ENCODE measurements around the gene GAS7.

GAS7 gene

DNA sequence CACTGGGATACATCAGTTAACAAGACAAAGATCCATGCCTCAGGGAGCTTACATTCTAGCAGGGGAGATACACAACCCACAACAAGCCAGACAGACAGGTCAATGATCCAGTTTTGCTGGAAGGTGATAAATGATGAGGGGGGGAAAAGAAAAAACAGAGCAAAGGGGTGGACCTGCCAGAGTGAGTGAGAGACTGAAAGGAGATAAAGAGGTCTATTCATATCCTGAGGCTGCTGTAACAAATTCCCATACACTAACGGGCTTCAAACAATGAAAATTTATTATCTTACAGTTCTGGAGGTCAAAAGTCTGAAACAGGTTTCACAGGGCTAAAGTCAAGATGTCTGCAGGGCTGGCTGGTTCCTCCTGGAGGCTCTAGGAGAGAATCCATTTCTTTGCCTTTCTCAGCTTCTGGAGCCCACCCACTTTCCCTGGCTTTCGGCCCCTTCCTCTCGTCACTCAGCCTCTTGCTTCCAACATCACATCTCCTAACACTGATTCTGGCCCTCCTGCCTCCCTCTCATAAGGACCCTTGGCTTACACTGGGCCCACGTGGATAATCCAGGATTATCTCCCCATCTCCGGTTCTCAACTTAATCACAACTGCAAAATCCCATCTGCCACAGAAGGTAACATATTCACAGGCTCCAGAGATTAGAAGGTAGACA lies 81.5 kb downstream of the GAS7 start:
- ATAC-seq (replicated peaks) (no peak), DNase-seq (no peak)

DNA sequence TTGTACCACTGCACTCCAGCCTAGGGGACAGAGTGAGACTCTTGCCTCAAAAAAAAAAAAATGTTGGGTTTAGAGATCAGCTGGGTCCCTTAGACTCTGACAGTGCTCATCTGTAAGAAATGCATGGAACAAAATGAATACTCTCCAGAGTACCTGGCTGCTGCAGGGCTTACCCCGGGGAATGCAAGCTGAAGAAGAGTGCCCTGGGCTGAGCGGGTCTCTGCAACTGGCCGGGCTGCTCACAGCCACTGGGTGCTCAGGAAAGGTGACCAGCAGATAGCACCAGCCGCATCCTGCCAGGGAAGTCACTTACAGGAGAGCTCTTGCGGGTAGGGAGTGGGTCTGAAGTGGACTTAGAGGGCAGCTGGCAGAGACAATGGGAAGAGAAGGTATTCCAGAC lies 82.1 kb downstream of the GAS7 start:
- no peaks in the 10 kb centered on the region for H3K27me3 Mint-ChIP-seq
- DNase-seq (no peak), ATAC-seq (replicated peaks) (no peak)
- H3K4me3 Mint-ChIP-seq, result peak overlapping the region; percentile 44 to 92
- H3K36me3 Mint-ChIP-seq (ENCODE audit: insufficient read depth), result peaks cover 40% of the 10 kb centered on the region
- peak overlapping the region; percentile 100 for H3K27ac Mint-ChIP-seq
- no peaks in the 10 kb centered on the region for H3K9me3 Mint-ChIP-seq
- H3K4me1 Mint-ChIP-seq (ENCODE audit: low read depth in 2 of 2), result peaks cover 81 to 84% of the 10 kb centered on the region in 2 donors

More for the DNA sequence above, 81.5 kb downstream of the GAS7 start:
- peaks cover 83 to 90% of the 10 kb centered on the region in 2 donors for H3K4me1 Mint-ChIP-seq (ENCODE audit: low read depth in 2 of 2)
- no peaks in the 10 kb centered on the region for H3K9me3 Mint-ChIP-seq
- no peaks in the 10 kb centered on the region for H3K27me3 Mint-ChIP-seq
- peak overlapping the region; percentile 100 for H3K27ac Mint-ChIP-seq
- peak overlapping the region; percentile 44 to 92 for H3K4me3 Mint-ChIP-seq
- H3K36me3 Mint-ChIP-seq (ENCODE audit: insufficient read depth), result peaks cover 40% of the 10 kb centered on the region

DNA sequence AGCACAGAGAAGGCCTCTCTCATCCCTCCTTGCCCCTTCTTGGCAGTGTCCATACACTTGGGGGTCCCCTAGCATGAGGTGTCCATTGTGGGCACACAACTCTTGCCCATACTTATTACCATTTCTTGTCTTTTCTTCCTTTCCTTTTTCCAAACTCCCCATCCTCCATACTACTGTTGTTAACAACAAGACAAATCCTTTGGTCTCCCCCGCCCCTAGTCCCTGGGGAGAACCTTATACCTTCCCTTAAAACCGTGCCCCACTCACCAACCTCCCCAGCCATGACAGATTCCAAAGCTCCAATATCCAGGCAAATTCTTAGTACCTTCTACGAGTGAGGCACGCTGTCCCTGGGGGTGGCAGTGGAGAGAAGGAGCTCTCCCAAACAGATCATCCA lies 82.9 kb downstream of the GAS7 start:
- no peaks in the 10 kb centered on the region for H3K27me3 Mint-ChIP-seq
- H3K36me3 Mint-ChIP-seq (ENCODE audit: insufficient read depth), result peaks cover 37% of the 10 kb centered on the region
- ATAC-seq (replicated peaks), result no peak
- H3K4me1 Mint-ChIP-seq (ENCODE audit: low read depth in 2 of 2), result peaks cover 76 to 80% of the 10 kb centered on the region in 2 donors
- H3K27ac Mint-ChIP-seq, result peak overlapping the region; percentile 100
- no peaks in the 10 kb centered on the region for H3K9me3 Mint-ChIP-seq
- peak overlapping the region; percentile 89 to 92 for H3K4me3 Mint-ChIP-seq
- no peak for DNase-seq

DNA sequence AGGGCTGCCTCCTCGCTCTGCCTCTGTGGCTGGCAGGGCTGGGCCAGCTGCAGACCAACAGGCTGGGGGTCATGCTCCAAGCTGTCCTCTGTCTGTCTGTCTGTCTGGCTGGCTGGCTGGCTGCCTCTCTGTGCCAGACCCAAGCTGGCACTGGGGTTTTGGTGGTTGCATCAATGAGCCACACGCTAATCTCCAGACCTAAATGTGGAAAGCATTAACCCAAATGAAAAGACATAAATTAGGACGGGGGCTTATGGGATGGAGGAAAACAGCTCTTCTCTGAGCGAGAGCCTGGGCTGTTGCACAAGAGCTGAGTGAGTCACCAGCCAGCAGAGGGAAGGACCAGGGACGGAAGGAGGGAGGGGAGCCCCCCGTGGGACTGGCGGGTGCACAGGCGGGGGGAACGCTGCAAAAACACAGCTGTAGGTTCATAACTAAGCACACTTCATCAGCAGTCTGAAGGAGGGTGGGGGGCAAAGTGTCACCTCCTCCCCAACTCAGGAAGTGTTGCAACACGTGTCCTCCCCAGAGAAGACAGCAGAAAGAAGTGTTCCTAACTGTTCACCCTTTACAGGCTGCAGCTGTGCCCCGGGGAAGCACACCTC lies 83.4 kb downstream of the GAS7 start:
- ATAC-seq (replicated peaks) (peak; percentile 71), DNase-seq (peak; percentile 82 to 85 (median 82))
- Mint-ChIP-seq H3K4me3 (peak overlapping the region; percentile 89 to 92), H3K27me3 (no peaks in the 10 kb centered on the region), H3K27ac (peak overlapping the region; percentile 100), H3K36me3 (ENCODE audit: insufficient read depth) (peaks cover 33% of the 10 kb centered on the region), H3K9me3 (no peaks in the 10 kb centered on the region), H3K4me1 (ENCODE audit: low read depth in 2 of 2) (peaks cover 73 to 80% of the 10 kb centered on the region in 2 donors)

DNA sequence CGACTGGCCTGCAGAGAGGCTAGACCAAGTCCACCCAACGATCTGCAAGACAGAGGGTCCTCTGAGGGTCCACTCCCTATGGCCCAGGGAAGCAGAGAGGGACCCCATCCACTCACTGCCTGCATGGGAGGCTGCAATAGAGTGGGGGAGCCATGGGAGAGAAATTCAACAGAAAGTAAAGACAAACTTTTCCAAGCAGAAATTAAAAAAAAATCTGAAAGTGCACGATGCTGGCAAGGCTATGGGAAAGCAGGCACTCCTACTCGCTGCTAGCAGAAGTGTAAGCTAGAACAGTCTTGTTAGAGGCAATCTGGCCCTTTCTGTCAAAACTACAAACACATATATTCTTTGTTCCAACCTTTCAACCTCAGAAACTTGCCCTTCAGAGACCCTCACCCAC lies 85.4 kb downstream of the GAS7 start:
- Mint-ChIP-seq H3K27me3 (no peaks in the 10 kb centered on the region), H3K36me3 (ENCODE audit: insufficient read depth) (peaks cover 29% of the 10 kb centered on the region), H3K4me1 (ENCODE audit: low read depth in 2 of 2) (peaks cover 57 to 67% of the 10 kb centered on the region in 2 donors), H3K27ac (peak overlapping the region; percentile 100), H3K9me3 (no peaks in the 10 kb centered on the region), H3K4me3 (peak overlapping the region; percentile 89 to 92)
- ATAC-seq (replicated peaks), result no peak
- DNase-seq, result no peak

DNA sequence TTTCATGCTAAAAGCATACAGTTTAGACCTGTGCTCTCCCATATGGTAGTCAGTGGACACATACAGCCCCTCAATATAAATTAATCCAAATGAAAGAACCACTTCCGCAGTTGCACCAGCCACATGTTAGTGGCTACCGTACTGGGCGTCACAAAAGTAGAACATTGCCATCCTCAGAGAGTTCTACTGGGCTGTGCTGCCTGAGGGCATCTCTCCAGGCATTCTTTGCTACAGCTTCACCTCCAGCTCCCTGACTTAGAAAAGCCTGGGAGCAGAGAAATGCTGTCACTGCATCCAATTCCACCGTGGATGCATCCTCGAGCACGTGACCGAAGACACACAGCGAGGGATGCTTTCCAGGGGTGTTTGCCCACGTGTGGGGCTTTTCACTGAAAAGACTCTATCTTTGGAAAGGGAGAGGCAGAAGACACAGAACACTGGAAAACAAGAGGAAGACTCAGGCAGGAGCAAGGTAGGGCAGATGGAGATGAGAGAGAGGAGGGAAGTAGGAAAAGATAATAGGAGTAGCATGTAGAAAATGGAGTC lies 86.4 kb downstream of the GAS7 start:
- peak overlapping the region; percentile 89 to 92 for H3K4me3 Mint-ChIP-seq
- H3K4me1 Mint-ChIP-seq (ENCODE audit: low read depth in 2 of 2), result peaks cover 51 to 61% of the 10 kb centered on the region in 2 donors
- ATAC-seq (replicated peaks) (no peak), DNase-seq (no peak)
- H3K27ac Mint-ChIP-seq, result peak overlapping the region; percentile 100
- H3K36me3 Mint-ChIP-seq (ENCODE audit: insufficient read depth), result peaks cover 26% of the 10 kb centered on the region
- no peaks in the 10 kb centered on the region for H3K9me3 Mint-ChIP-seq
- H3K27me3 Mint-ChIP-seq, result no peaks in the 10 kb centered on the region

- Mint-ChIP-seq H3K36me3 (ENCODE audit: insufficient read depth) (peaks cover 10% of the 10 kb centered on the region), H3K4me3 (no peak overlapping the region), H3K27ac (no peak overlapping the region), H3K27me3 (no peaks in the 10 kb centered on the region), H3K9me3 (no peaks in the 10 kb centered on the region), H3K4me1 (ENCODE audit: low read depth in 2 of 2) (peaks cover 42 to 55% of the 10 kb centered on the region in 2 donors)
- DNase-seq (no peak), ATAC-seq (replicated peaks) (no peak)
These were observed 89.3 kb downstream of the GAS7 start for GRCh38 chr17:10109146-10109545.

- Mint-ChIP-seq H3K27ac (peak overlapping the region; percentile 9 to 18), H3K4me1 (ENCODE audit: low read depth in 2 of 2) (peaks cover 31 to 44% of the 10 kb centered on the region in 2 donors), H3K36me3 (ENCODE audit: insufficient read depth) (no peaks in the 10 kb centered on the region), H3K27me3 (no peaks in the 10 kb centered on the region), H3K9me3 (no peaks in the 10 kb centered on the region), H3K4me3 (no peak overlapping the region)
- DNase-seq (no peak), ATAC-seq (replicated peaks) (no peak)
These were observed 90.9 kb downstream of the GAS7 start for GRCh38 chr17:10107316-10108165.

- no peak overlapping the region for H3K27ac Mint-ChIP-seq
- DNase-seq (no peak), ATAC-seq (replicated peaks) (no peak)
- no peaks in the 10 kb centered on the region for H3K9me3 Mint-ChIP-seq
- no peak overlapping the region for H3K4me3 Mint-ChIP-seq
- H3K36me3 Mint-ChIP-seq (ENCODE audit: insufficient read depth), result peaks cover 4% of the 10 kb centered on the region
- H3K27me3 Mint-ChIP-seq, result no peaks in the 10 kb centered on the region
- peaks cover 23 to 41% of the 10 kb centered on the region in 2 donors for H3K4me1 Mint-ChIP-seq (ENCODE audit: low read depth in 2 of 2)
These were observed 92.3 kb downstream of the GAS7 start for GRCh38 chr17:10106067-10106466.

GRCh38 chr17:10105513-10106001 lies 92.8 kb downstream of the GAS7 start:
- peaks cover 4% of the 10 kb centered on the region for H3K36me3 Mint-ChIP-seq (ENCODE audit: insufficient read depth)
- no peaks in the 10 kb centered on the region for H3K27me3 Mint-ChIP-seq
- peaks cover 23 to 41% of the 10 kb centered on the region in 2 donors for H3K4me1 Mint-ChIP-seq (ENCODE audit: low read depth in 2 of 2)
- no peak overlapping the region for H3K27ac Mint-ChIP-seq
- no peak overlapping the region for H3K4me3 Mint-ChIP-seq
- no peaks in the 10 kb centered on the region for H3K9me3 Mint-ChIP-seq
- ATAC-seq (replicated peaks) (no peak), DNase-seq (no peak)

GRCh38 chr17:10103712-10104111 lies 94.7 kb downstream of the GAS7 start:
- H3K36me3 Mint-ChIP-seq (ENCODE audit: insufficient read depth), result peaks cover 4% of the 10 kb centered on the region
- DNase-seq (no peak), ATAC-seq (replicated peaks) (peak; percentile 62)
- no peaks in the 10 kb centered on the region for H3K27me3 Mint-ChIP-seq
- no peak overlapping the region for H3K27ac Mint-ChIP-seq
- H3K9me3 Mint-ChIP-seq, result no peaks in the 10 kb centered on the region
- H3K4me3 Mint-ChIP-seq, result no peak overlapping the region
- H3K4me1 Mint-ChIP-seq (ENCODE audit: low read depth in 2 of 2), result peaks cover 21 to 33% of the 10 kb centered on the region in 2 donors

- Mint-ChIP-seq H3K27me3 (no peaks in the 10 kb centered on the region), H3K9me3 (no peaks in the 10 kb centered on the region), H3K36me3 (ENCODE audit: insufficient read depth) (peaks cover 4% of the 10 kb centered on the region), H3K4me3 (no peak overlapping the region), H3K27ac (no peak overlapping the region), H3K4me1 (ENCODE audit: low read depth in 2 of 2) (peaks cover 22 to 29% of the 10 kb centered on the region in 2 donors)
- DNase-seq (no peak), ATAC-seq (replicated peaks) (no peak)
These were observed 95.6 kb downstream of the GAS7 start for GRCh38 chr17:10102817-10103216.

GRCh38 chr17:10099051-10099571 lies 99.3 kb downstream of the GAS7 start:
- peaks cover 4% of the 10 kb centered on the region for H3K36me3 Mint-ChIP-seq (ENCODE audit: insufficient read depth)
- H3K4me1 Mint-ChIP-seq (ENCODE audit: low read depth in 2 of 2), result peaks cover 8 to 20% of the 10 kb centered on the region in 2 donors
- no peaks in the 10 kb centered on the region for H3K27me3 Mint-ChIP-seq
- H3K27ac Mint-ChIP-seq, result no peak overlapping the region
- no peak for ATAC-seq (replicated peaks)
- H3K9me3 Mint-ChIP-seq, result no peaks in the 10 kb centered on the region
- DNase-seq, result no peak
- no peak overlapping the region for H3K4me3 Mint-ChIP-seq
